ENCODE results near the gene ZNF407. TPM values are rescaled to one million over a fixed set of nuclear protein-coding genes. Genes with fewer than 3 reads are reported as not detected.

The ZNF407 gene
- total RNA-seq, 2 experiments from 2014 or later, result 23.2 to 24.7 TPM

DNA sequence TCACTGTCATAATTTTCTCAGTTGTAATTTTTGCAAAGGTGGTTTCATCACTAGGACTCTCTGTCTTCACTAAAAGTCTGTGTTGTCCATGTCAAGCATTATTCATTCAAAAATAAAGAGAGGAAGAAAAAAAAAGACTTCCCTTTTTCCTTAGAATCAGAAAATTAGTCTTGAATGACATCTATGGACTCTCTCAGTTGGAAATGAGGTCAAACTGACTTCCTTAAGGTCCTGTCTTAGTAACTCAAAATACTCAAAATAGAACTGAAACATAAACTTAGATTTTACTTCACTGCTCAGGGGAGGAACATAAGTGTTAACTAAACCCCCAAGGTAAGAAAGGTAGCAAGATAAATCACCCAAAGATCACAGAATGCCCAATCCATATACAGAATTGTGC lies 2.2 kb upstream of the ZNF407 start:
- CTCF ChIA-PET, result no interaction called here
- H3K4me3 ChIP-seq (ENCODE audit: low read length), result no peak overlapping the region

DNA sequence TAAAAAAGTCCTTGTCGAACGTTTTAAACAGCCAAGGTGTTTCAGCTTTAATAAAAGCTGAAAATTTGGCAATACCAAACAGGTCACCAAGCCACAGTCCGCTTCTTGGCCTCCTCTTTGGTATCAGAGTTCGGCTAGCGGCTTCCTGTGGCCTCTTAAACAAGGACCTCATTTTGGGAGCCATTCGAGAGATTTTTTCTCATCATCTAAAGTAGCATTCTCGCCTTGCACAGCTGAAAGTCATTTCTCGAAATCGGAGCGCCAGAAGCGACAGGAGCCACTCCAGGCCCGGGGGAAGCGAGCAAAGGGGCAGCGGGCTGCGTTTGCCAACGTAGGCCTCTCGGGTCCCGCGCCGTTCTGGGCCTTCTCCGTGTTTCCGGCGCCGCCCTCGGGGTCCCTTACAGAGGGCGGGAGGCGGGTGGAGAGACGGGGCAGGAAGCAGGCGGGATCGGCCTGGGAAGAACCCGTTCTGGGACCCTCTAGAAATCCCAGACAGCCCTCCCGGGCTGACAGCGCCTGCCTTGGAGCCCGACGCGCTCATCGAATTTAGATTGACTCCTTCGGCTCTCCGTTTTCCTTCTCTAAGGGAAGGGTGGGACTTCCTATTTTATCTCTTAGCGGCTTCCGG lies 522 bp upstream of the ZNF407 start:
- ChIA-PET POLR2A (interaction anchor here (0.6 to 3.3 kb wide), 16 partner anchors 9 to 651 kb away, joined by 3 to 53 read pairs (median 8); partner anchors contain the start of genes CNDP2, PTGR3 and TSHZ1), CTCF (interaction anchor here (0.7 kb wide), 1 partner anchor 27 kb away, joined by 3 read pairs; no protein-coding TSS in a partner anchor)
- Histone ChIP-seq H3K27me3 (ENCODE audit: control insufficient read depth in 1 of 2, insufficient read depth in 2 of 2, low read length in 2 of 2) (no peaks in the 10 kb centered on the region), H3K27ac (ENCODE audit: low read depth in 1 of 2, low read length in 2 of 2) (peak overlapping the region; percentile 96 to 98), H3K4me3 (ENCODE audit: low read length) (peak overlapping the region; percentile 87), H3K4me1 (ENCODE audit: insufficient read depth, low read length) (peaks cover 25% of the 10 kb centered on the region), H3K36me3 (ENCODE audit: insufficient read depth, low read length) (peaks cover 18% of the 10 kb centered on the region), H3K9me3 (ENCODE audit: control insufficient read depth in 1 of 2, insufficient read depth in 1 of 2, low read length in 2 of 2) (no peaks in the 10 kb centered on the region)
- peaks cover 72% of the 10 kb centered on the region for H3K4me1 Mint-ChIP-seq (ENCODE audit: low read depth)
- peak overlapping the region; percentile 100 for H3K27ac Mint-ChIP-seq
- H3K36me3 Mint-ChIP-seq (ENCODE audit: low read depth), result peaks cover 59% of the 10 kb centered on the region
- H3K9me3 Mint-ChIP-seq, result peaks cover 3% of the 10 kb centered on the region
- intact Hi-C loops (cut with DNase I, micrococcal nuclease), result loop anchor here (1.0 to 10.0 kb wide), 7 partner anchors 98 to 1898 kb away; partner anchors contain the start of genes ZNF516 (in 2 of the 2), CYB5A (in 1 of the 2) and TSHZ1 (in 1 of the 2)
- H3K4me3 Mint-ChIP-seq, result peak overlapping the region; percentile 98
- TF ChIP-seq, protein P1, sequence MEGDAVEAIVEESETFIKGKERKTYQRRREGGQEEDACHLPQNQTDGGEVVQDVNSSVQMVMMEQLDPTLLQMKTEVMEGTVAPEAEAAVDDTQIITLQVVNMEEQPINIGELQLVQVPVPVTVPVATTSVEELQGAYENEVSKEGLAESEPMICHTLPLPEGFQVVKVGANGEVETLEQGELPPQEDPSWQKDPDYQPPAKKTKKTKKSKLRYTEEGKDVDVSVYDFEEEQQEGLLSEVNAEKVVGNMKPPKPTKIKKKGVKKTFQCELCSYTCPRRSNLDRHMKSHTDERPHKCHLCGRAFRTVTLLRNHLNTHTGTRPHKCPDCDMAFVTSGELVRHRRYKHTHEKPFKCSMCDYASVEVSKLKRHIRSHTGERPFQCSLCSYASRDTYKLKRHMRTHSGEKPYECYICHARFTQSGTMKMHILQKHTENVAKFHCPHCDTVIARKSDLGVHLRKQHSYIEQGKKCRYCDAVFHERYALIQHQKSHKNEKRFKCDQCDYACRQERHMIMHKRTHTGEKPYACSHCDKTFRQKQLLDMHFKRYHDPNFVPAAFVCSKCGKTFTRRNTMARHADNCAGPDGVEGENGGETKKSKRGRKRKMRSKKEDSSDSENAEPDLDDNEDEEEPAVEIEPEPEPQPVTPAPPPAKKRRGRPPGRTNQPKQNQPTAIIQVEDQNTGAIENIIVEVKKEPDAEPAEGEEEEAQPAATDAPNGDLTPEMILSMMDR (IDR thresholded peaks at IDR 0.05), result no peak
- ATAC-seq (ENCODE audit: poor library complexity) (peak; percentile 49), DNase-seq (peak in 13 of 14 experiments; percentile 51 to 83 (median 65))
- no peaks in the 10 kb centered on the region for H3K27me3 Mint-ChIP-seq

More for the DNA sequence above, 2.2 kb upstream of the ZNF407 start:
- Mint-ChIP-seq H3K27me3 (no peaks in the 10 kb centered on the region), H3K36me3 (ENCODE audit: low read depth) (peaks cover 59% of the 10 kb centered on the region), H3K4me1 (ENCODE audit: low read depth) (peaks cover 55% of the 10 kb centered on the region), H3K9me3 (peaks cover 3% of the 10 kb centered on the region), H3K27ac (peak overlapping the region; percentile 100), H3K4me3 (peak overlapping the region; percentile 98)
- Histone ChIP-seq H3K4me1 (ENCODE audit: insufficient read depth, low read length) (peaks cover 18% of the 10 kb centered on the region), H3K9me3 (ENCODE audit: control insufficient read depth in 1 of 2, insufficient read depth in 1 of 2, low read length in 2 of 2) (no peaks in the 10 kb centered on the region), H3K27ac (ENCODE audit: low read depth in 1 of 2, low read length in 2 of 2) (no peak overlapping the region), H3K27me3 (ENCODE audit: control insufficient read depth in 1 of 2, insufficient read depth in 2 of 2, low read length in 2 of 2) (no peaks in the 10 kb centered on the region), H3K36me3 (ENCODE audit: insufficient read depth, low read length) (peaks cover 15% of the 10 kb centered on the region)
- TF ChIP-seq, protein P1 (IDR thresholded peaks at IDR 0.05), result no peak
- ATAC-seq (ENCODE audit: poor library complexity) (no peak), DNase-seq (no peak)
- POLR2A ChIA-PET, result interaction anchor here (0.9 kb wide), 1 partner anchor 615 kb away, joined by 4 read pairs; the partner anchor contains the start of gene TSHZ1
- intact Hi-C loops (cut with DNase I, micrococcal nuclease), result loop anchor here (5.0 to 10.0 kb wide), 4 partner anchors 241 to 1899 kb away; partner anchors contain the start of genes ZNF516 (in 2 of the 2) and CYB5A (in 1 of the 2)

DNA sequence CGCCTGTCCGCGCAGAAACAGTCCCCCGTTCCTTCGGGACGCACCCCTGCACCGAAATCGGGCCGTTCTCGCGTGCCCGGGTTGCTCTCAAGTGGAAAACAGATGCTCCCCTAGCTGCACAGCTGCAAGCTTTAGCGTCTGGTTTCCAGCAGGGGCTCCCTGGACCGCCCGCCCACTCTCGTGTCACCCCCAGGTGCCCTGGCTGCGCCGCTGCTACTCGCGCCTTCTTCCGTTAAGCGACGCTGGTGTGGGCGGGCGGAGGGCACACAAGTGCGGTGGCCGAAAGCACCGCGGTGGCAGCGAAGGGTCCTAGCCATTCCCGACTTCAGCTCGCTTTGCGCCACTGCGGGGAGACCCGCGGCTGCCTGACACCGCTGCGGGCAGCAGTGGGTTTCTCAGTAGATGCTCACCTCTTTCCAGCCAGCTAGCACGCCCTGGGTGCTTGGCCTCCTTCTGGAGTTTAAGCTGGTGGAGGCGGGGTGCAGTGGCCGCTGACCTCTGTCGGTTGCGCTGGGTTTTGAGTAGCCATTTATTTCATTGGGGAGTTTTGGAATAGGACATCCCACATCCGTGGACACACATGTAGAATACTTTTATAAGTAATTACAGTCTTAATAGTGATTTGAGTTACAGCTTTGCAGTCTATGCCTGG lies 806 bp downstream of the ZNF407 start:
- intact Hi-C loops (cut with DNase I, micrococcal nuclease), result loop anchor here (5.0 to 10.0 kb wide), 4 partner anchors 244 to 1896 kb away; partner anchors contain the start of genes ZNF516 (in 2 of the 2) and CYB5A (in 1 of the 2)
- H3K27ac Mint-ChIP-seq, result peak overlapping the region; percentile 100
- TF ChIP-seq, protein P1 (IDR thresholded peaks at IDR 0.05), result peak; percentile 16
- H3K9me3 ChIP-seq (ENCODE audit: control insufficient read depth in 1 of 2, insufficient read depth in 1 of 2, low read length in 2 of 2), result no peaks in the 10 kb centered on the region
- H3K9me3 Mint-ChIP-seq, result no peaks in the 10 kb centered on the region
- DNase-seq (peak; percentile 48 to 86 (median 66)), ATAC-seq (ENCODE audit: poor library complexity) (peak; percentile 61)
- H3K4me3 Mint-ChIP-seq, result peak overlapping the region; percentile 98
- peaks cover 77% of the 10 kb centered on the region for H3K4me1 Mint-ChIP-seq (ENCODE audit: low read depth)
- peaks cover 11% of the 10 kb centered on the region for H3K36me3 ChIP-seq (ENCODE audit: insufficient read depth, low read length)
- CTCF ChIA-PET, result interaction anchor here (0.7 to 1.4 kb wide), 4 partner anchors 15 to 39 kb away, joined by 3 to 4 read pairs (median 3); no protein-coding TSS in a partner anchor
- H3K27ac ChIP-seq (ENCODE audit: low read depth in 1 of 2, low read length in 2 of 2), result peak overlapping the region; percentile 70 to 96
- H3K4me3 ChIP-seq (ENCODE audit: low read length), result peak overlapping the region; percentile 87
- peaks cover 50% of the 10 kb centered on the region for H3K36me3 Mint-ChIP-seq (ENCODE audit: low read depth)
- H3K27me3 ChIP-seq (ENCODE audit: control insufficient read depth in 1 of 2, insufficient read depth in 2 of 2, low read length in 2 of 2), result no peaks in the 10 kb centered on the region
- POLR2A ChIA-PET, result interaction anchor here (0.6 to 3.3 kb wide), 19 partner anchors 7 to 1247 kb away, joined by 3 to 53 read pairs (median 6); partner anchors contain the start of genes CNDP2, PTGR3 and TSHZ1
- peaks cover 25% of the 10 kb centered on the region for H3K4me1 ChIP-seq (ENCODE audit: insufficient read depth, low read length)
- H3K27me3 Mint-ChIP-seq, result no peaks in the 10 kb centered on the region
